HG03175 (cell line): ENCODE data around the gene NUDT19.
"Not testable (repeated sequence)": the region's sequence is repeated elsewhere in the genome, so short reads cannot be mapped to it uniquely, and the experiment has no call there.

Source experiments
- ATAC-seq: cut with Tn5 transposase; IDR thresholded peaks from one replicate; pipeline ENCODE4 v1.9.1; 2021; ENCODE audit warnings: mild to moderate bottlenecking, moderate library complexity; ENCODE audit not compliant: unreplicated experiment

NUDT19 gene

GRCh38 chr19:32674931-32675719, 16.5 kb upstream of the NUDT19 start, which contains the start of gene ANKRD27:
ANKRD27 (minus strand) TSS chr19:32675180; CDS start chr19:32659015, 16,165 bp downstream.
- peak; percentile 97 for ATAC-seq

GRCh38 chr19:32675720-32676185, 15.9 kb upstream of the NUDT19 start, which contains the start of gene RGS9BP:
RGS9BP (plus strand) TSS chr19:32675848; CDS start chr19:32676264, 416 bp downstream.
- ATAC-seq = peak; percentile 24

- no peak for ATAC-seq
Observed at GRCh38 chr19:32676186-32676894, 15.3 kb upstream of the NUDT19 start.

GRCh38 chr19:32676895-32677359, 14.7 kb upstream of the NUDT19 start:
- no peak for ATAC-seq

- ATAC-seq = no peak
Observed at GRCh38 chr19:32677657-32678056, 14.0 kb upstream of the NUDT19 start.

- ATAC-seq = no peak
Observed at GRCh38 chr19:32680986-32681385, 10.6 kb upstream of the NUDT19 start.

DNA sequence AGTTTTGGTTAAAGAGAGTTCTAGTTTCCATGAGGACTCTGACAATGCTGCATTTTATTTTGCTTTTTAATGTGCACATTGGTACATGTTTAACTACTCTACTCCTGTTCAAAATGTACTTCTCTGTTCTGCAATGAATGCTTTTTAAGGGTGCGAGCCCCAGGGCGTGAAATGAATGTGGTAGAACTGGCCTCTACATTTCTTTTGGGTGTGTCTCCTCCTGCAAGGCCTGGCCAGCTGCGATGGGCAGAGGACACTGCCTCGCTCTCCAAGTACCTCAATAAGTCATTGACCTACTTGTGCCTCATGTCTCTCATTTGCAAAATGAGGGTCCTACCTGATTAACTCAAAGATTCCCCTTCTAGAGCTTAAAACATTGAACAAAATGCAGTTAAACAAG, 9.3 kb upstream of the NUDT19 start:
- ATAC-seq = no peak

DNA sequence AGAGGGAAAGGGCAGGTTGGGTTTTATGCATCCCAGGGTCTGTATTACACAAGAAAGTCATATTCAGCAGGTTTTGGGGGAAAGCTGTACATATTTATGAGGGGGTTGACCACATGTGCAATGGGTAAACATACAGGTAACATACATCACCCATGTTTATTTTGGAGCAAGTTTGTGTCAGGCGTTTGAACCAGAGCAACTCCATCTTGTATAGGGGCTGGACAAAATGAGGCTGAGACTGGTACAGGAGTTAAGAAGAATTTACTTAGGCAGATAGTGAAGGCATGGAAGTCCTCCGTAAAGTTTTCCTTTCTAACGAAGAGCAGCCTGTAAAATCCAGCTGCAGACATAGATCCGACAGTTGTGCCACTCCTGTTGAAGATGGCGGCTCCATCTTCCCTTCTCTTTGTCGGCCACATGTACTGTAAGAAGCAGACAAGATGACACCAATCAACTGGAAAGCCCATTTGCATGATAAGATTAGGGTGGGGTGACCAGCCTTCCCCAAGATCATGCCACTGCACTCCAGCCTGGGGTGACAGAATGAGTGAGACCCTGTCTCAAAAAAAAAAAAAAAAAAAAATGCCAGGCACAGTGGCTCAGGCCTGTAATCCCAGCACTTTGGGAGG, 4.7 kb upstream of the NUDT19 start:
- no peak for ATAC-seq

DNA sequence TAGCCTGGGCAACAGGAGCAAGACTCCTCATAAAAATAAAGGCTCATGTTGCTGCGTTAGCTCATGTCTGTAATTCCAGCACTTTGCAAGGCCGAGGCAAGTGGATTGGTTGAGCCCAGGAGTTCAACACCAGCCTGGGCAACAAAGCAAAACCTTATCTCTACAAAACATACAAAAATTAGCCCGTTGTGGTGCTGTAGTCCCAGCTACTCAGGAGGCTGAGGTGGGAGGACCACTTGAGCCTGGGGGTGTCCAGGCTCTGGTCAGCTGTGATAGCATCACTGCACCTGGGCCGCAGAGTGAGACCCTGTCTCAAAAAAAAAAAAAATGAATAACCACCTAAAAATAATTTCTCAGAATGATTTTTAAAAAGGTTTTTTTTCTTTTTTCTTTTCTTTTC, 3.9 kb upstream of the NUDT19 start:
- ATAC-seq = no peak

DNA sequence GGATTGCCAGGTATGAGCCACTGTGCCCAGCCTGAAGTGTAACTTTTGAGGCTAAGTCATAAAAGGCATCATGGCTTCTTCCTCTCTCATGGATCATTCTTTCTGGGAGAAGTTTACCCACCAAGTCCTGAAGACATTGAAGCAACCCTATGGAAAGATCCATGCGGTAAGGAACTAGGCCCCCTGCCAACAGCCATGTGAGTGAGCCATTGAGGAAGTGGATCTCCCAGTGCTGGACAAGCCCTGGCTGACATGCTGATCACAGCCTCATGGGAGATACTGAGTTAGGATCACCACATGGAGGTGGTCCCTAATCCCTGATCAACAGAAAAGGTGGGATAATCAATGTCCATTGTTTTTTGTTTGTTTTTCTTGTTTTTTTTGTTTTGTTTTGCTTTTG, 3.3 kb upstream of the NUDT19 start:
- no peak for ATAC-seq

DNA sequence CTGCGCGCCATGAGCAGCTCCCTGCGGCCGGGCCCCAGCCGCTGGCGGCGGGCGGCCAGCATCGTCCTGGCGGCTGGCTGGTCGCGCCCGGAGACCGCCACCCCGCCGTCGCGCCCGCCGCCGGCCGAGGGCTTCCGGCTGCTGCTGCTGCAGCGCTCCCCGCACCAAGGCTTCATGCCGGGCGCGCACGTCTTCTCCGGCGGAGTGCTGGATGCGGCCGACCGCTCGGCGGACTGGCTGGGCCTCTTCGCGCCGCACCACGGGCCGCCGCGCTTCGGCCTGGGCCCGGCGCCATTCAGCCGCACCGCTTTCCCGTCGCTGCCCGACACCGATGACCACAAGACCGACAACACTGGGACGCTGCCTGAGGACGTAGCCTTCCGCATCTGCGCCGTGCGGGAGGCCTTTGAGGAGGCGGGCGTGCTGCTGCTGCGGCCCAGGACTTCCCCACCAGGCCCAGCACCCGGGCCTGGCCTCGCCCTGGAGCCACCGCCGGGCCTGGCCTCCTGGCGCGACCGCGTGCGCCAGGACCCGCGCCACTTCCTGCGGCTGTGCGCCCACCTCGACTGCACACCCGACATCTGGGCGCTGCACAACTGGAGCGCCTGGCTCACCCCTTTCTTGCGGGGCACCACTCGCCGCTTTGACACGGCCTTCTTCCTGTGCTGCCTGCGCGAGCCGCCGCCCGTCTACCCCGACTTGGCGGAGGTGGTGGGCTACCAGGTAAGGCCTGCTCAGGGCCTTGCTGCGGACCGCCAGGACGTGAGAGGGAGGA, 518 bp downstream of the NUDT19 start:
- ATAC-seq = peak; percentile 60

DNA sequence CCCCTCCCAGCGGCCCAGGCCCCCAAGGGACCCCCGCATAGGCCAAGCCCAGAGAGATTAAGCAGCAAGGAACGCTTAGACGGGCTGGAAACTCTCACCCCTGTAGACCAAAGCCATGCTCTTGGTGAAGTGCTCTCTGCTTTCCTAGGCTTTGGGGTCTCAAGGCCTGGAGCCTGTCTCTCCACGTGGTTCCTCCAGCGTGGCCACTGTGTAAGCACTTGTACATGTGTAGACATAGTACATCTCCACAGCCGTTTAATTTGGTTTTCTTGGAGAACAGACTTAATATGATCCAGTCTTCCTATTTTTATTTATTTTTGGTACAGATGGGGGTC, 1.1 kb downstream of the NUDT19 start:
- no peak for ATAC-seq

DNA sequence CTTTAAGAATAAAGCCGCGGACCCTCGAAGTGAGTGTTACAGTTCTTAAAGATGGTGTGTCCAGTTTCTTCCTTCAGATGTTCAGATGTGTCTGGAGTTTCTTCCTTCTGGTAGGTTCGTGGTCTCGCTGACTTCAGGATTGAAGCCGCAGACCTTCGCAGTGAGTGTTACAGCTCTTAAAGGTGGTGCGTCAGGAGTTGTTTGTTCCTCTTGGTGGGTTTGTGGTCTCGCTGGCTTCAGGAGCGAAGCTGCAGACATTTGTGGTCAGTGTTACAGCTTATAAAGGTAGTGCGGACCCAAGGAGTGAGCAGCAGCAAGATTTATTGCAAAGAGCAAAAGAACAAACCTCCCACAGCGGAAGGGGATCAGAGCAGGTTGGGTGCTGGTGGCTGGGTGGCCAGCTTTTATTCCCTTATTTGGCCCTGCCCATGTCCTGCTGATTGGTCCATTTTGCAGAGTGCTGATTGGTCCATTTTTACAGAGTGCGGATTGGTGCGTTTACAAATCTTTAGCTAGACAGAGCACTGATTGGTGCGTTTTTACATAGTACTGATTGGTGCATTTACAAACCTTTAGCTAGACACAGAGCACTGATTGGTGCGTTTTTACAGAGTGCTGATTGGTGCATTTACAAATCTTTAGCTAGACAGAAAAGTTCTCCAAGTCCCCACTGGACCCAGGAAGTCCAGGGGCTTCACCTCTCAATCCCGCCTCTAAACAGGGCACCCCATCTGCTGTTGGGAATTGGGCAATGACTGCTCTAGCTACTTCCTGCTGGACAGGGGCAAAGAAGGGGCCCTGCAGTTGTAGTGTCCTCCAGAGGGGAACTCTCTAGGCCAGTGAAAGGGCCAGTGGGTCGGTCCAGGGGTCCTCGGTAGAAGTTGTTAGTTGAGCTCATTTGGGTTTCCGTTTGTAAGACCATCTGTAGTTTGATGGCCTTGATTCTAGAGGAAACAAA, 1.8 kb downstream of the NUDT19 start:
- not testable (repeated sequence) for ATAC-seq

- not testable (repeated sequence) for ATAC-seq
Observed at GRCh38 chr19:32694316-32694715, 2.7 kb downstream of the NUDT19 start.

- not testable (repeated sequence) for ATAC-seq
Observed at GRCh38 chr19:32694851-32695250, 3.2 kb downstream of the NUDT19 start.

- ATAC-seq = not testable (repeated sequence)
Observed at GRCh38 chr19:32695506-32695905, 3.9 kb downstream of the NUDT19 start.

GRCh38 chr19:32696771-32697170, 5.2 kb downstream of the NUDT19 start:
- ATAC-seq = not testable (repeated sequence)

- not testable (repeated sequence) for ATAC-seq
Observed at GRCh38 chr19:32700129-32700528, 8.5 kb downstream of the NUDT19 start.

DNA sequence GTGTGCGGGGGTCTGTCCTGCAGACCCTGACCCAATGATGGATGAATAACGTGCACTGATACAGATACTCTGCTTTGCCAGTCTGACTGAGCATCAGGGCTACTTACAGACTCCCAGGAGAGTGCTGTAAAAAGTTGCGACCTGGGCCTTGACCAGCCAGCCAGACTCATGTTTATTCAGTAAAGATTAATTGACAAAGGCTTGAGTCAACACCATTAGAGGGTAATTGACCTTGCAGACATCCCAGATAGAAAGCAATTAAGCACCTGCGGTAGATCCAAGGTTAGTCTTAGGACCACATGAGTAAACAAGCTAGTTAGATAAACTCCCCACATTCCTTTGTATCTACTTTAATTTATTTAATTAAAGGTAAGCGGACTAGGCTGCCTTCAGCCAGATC, 10.4 kb downstream of the NUDT19 start:
- ATAC-seq = no peak

GRCh38 chr19:32704006-32704405, 12.4 kb downstream of the NUDT19 start:
- ATAC-seq = not testable (repeated sequence)
